NCI-H1092 treated with DMSO at 0.1 percent for 48 hours (cell line): ENCODE measurements around the gene XG.
"Not testable (repeated sequence)": the region's sequence is repeated elsewhere in the genome, so short reads cannot be mapped to it uniquely, and the experiment has no call there.

Experiments
- DNase-seq: peaks from one replicate; lab custom pipeline; 2025; lab: John Stamatoyannopoulos, UW

Gene XG

DNA sequence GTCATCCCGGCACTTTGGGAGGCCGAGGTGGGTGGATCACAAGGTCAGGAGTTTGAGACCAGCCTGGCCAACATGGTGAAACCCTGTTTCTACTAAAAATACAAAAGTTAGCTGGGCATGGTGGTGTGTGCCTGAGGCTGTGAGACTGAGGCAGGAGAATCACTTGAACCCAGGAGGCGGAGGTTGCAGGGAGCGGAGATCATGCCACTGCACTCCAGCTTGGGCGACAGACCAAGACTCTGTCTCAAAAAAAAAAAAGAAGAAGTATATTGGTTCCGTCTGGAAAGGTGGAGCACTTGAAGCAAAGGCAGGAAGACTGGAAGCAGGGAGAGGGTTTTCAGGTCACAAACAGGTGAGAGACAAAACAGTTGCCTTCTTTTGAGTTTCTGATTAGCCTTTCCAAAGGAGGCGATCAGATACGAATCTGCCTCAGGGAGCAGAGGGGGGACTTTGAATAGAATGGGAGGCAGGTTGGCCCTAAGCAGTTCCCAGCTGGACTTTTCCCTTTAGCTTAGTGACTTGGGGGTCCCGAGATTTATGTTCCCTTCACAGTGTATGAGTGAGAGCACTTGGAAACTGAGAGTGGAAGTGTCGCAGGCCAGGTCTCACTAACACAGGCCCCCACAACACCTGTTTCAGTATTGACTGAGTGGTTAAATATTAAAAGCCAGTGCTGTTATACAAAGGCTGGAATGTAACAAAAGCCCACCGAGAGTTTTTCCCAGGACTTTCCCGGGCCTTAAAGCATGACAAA is 28.8 kb downstream of the XG start:
- not testable (repeated sequence) for DNase-seq

- DNase-seq: no peak
Measured at GRCh38 chrX:2781226-2781571, 29.4 kb downstream of the XG start.

GRCh38 chrX:2781698-2782097 is 29.9 kb downstream of the XG start:
- DNase-seq: no peak

GRCh38 chrX:2782171-2782570 is 30.3 kb downstream of the XG start:
- no peak for DNase-seq

GRCh38 chrX:2782778-2783177 is 30.9 kb downstream of the XG start:
- no peak for DNase-seq

- DNase-seq: no peak
Measured at GRCh38 chrX:2784026-2784425, 32.2 kb downstream of the XG start.

DNA sequence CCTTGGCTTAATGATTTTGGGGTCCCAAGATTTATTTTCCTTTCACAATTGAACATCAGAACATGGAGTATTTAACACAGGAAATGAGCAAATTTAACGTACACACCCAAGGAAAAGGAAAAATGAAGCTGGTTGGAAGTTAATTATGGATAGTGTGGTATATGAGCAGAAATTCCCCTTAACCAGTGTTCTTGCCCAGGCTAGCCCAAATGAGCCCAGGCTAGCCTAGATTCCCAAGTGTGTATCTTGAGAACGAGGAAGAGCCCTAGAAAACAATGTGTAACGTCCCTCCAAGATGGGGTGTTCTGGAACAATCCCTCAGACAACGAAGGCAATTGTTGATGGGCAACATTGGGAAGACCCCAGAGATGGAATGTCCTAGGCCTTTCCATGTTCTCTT is 33.7 kb downstream of the XG start:
- no peak for DNase-seq

DNA sequence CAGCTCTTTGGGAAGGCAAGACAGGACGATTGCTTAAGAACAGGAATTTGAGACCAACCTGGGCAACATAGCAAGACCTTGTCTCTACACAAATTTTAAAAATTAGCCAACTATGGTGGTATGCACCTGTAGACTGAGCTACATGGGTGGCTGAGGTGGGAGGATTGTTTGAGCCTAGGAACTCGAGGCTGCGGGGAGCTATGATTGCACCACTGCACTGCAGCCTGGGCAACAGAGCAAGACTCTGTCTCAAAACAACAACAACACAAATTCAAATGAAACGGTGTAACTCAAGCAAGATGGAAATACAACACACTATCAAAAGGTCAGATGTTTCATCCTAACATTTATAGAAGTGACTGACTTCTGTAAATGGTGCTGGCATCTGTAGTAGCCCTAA is 37.1 kb downstream of the XG start:
- no peak for DNase-seq

DNA sequence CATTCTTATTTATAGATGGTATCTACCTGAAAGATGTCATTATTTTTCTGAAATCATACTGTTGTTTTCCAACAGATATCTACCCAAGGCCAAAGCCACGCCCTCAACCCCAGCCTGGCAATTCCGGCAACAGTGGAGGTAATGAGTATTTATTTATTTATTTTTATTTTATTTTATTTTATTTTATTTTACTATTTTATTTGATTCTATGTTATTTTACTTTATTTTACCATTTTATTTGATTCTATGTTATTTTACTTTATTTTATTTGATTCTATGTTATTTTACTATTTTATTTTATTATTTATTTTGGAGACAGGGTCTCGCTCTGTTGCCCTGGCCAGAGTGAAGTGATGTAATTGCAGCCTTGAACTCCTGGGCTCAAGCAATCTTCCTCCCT is 37.7 kb downstream of the XG start:
- DNase-seq: no peak

DNA sequence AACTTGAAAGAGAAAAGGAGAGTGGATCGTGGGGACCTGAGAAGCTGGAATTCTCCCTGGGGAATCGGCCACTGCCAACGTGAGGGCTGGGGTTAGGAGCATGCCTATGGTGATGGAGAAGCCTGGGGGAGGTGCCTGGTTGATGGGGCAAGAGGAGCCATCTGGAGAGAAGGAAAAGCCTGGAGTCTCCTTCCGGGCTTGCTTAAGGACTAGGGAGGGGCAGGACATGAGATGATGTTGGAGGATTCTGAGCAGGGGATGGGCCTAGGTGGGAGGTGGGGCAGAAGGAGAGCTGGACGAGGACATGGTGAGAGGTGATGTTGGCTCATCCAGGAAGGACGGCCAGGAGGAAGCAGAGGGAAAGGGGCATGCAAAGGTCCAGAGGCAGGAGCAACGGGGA is 41.9 kb downstream of the XG start:
- no peak for DNase-seq

- no peak for DNase-seq
Measured at GRCh38 chrX:2794336-2794735, 42.5 kb downstream of the XG start.

- not testable (repeated sequence) for DNase-seq
Measured at GRCh38 chrX:2796808-2797207, 45.0 kb downstream of the XG start.

GRCh38 chrX:2799369-2799768 is 47.5 kb downstream of the XG start:
- no peak for DNase-seq

GRCh38 chrX:2799980-2800379 is 48.1 kb downstream of the XG start:
- DNase-seq: not testable (repeated sequence)

DNA sequence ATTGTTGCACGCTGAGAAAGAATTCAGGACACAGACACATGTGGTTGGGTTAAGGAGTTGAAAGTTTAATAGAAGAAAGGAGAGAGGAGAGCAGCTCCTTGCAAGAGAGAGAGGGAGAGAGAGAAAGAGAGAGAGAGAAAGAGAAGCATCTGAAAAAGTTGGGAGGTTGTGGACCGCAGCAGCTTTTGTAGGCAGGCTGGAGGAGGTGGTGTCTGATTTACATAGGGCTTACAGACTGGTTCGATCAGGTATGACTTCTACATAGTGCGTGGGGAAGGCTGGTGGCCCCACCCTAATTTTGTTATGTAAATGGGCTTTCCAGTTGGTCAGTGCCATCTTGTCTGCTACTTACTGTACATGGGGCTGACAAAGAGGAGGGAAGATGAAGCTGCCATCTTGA is 49.4 kb downstream of the XG start:
- no peak for DNase-seq

DNA sequence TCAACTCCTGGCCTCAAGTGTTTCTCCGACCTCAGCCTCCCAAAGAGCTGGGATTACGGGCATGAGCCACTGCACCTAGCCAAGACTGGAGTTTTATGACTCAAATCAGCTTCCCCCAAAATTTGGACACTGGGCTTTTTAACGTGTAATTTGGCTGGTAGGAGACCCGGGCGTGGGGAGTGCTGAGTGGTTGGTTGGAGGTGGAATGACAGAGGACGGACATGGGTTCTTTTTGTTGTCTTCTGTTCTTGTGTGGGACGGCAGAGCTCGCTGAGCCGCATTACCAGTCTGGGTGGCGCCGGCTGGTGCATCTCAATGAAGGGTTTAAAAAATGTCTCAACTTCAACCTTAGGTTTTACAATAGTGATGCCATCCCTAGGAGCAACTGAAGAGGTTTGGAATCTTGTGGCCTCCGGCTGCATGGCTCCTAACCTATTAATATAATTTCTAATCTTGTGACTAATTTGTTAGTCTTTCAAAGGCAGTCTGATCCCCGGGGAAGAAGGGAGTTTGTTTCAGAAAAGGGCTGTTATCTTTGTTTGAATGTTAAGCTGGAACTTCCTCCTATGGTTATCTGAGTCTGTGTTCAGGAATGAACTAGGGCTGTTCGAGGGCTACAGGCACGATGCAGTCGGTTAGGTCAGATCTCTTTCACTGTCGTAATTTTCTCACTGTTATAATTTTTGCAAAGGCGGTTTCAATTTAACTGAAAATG is 50.7 kb downstream of the XG start:
- DNase-seq: not testable (repeated sequence)

DNA sequence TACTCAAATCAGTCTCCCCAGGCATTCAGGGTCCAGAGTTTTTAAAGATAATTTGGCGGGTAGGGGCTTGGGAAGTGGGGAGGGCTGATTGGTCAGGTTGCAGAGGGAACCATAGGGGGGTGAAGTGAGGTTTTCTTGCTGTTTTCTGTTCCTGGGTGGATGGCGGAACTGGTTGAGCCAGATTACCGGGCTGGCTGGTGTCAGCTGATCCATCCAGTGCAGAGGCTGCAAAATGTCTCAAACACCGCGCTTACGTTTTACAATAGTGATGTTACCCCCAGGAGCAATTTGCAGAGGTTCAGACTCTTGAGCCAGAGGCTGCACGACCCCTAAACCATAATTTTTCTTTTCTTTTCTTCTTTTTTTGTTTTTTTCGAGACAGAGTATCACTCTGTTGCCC is 51.6 kb downstream of the XG start:
- not testable (repeated sequence) for DNase-seq

- DNase-seq: not testable (repeated sequence)
Measured at GRCh38 chrX:2804106-2804843, 52.4 kb downstream of the XG start.

DNA sequence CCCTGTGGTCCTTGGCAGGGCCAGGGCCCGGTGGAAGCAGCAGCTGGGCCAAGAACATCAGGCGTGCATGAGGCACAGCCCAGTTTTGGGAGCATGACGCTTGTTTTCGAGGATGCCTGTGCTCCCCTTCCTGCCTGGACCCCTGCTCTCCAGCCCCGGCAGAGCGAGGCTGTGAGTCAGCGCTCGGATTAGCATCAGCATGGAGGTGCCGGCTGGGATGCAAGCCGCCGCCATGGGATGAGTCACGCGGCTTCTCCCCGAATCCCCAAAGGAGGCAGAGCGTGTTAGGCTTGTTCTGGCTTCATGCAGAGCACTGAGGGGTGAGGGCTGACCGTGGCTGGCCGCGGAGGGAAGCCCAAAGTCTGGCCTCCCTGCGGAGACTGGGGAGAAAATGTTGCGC is 53.0 kb downstream of the XG start:
- DNase-seq: not testable (repeated sequence)

GRCh38 chrX:2811271-2811670 is 59.4 kb downstream of the XG start:
- no peak for DNase-seq

DNA sequence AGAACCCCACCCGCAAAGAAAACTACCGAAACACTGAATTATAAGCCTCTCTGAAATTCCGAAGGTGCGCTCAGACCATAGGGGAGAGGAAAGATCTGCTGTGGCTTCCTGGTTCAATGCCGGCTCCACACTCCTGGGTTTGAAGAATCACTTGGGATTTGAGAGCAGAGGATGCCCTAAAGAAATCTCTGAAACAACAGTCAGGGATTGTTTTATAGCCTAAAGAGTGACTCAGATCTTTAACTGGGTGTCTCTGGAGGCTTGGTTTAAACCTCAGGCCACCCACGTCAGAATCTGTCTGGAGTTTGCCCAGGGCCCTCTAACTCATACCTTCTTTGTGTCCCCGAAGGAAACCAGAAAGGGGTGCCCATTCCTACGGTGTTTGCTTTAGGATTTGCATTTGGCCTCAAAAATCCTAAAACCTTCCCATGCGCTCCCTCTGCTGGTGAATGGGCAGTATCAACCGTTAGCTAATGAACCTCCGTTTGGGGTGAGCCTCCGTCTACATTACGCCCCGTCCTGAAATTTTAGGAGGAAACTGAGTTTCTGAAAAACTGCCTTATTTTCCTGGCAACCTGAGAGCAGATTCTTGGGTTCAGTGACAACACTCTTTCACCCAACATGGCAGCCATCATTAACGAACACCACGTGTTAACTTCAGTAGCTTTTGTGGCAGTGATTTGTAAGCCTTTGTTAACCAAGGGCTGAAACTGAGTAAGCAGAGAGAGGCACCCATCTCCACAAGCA is 60.5 kb downstream of the XG start:
- peak; percentile 7 for DNase-seq

- no peak for DNase-seq
Measured at GRCh38 chrX:2817036-2817435, 65.2 kb downstream of the XG start.
